ENCODE measurements around the gene RWDD1.

The RWDD1 gene

GRCh38 chr6:116568821-116569755 lies 2.2 kb upstream of the RWDD1 start:
- Histone ChIP-seq H2AK5ac (ENCODE audit: low read depth, low read length) (no peak overlapping the region), H3K79me1 (ENCODE audit: low read depth, low read length) (no peaks in the 10 kb centered on the region), H3K4me1 (ENCODE audit: control insufficient read depth in 2 of 2, insufficient read depth in 1 of 2, low read depth in 1 of 2, low read length in 2 of 2) (peaks cover 3 to 4% of the 10 kb centered on the region in 2 donors), H3K4me3 (ENCODE audit: low read length in 2 of 2) (no peak overlapping the region), H3K36me3 (replicated peaks in 1 of 2; ENCODE audit: control insufficient read depth in 2 of 2, insufficient read depth in 2 of 2, low read length in 2 of 2) (peaks cover 0 to 4% of the 10 kb centered on the region in 2 donors), H3K14ac (ENCODE audit: low read length) (no peak overlapping the region), H3K18ac (ENCODE audit: low read length) (no peak overlapping the region), H2BK12ac (ENCODE audit: low read length) (no peak overlapping the region), H2AFZ (ENCODE audit: low read length) (no peak overlapping the region), H3K9me3 (replicated peaks in 1 of 2; ENCODE audit: control insufficient read depth in 2 of 2, insufficient read depth in 1 of 2, low read depth in 1 of 2, low read length in 2 of 2) (no peaks in the 10 kb centered on the region), H2BK5ac (ENCODE audit: low read length) (no peak overlapping the region), H3K9ac (ENCODE audit: low read depth, low read length, poor library complexity) (no peak overlapping the region), H3K4ac (ENCODE audit: low read length) (no peak overlapping the region), H2BK15ac (ENCODE audit: low read length) (no peak overlapping the region), H2BK120ac (ENCODE audit: low read depth, low read length) (no peak overlapping the region), H3K23ac (ENCODE audit: low read depth, low read length, poor library complexity) (no peak overlapping the region), H3K27me3 (ENCODE audit: control insufficient read depth in 3 of 3, insufficient read depth in 3 of 3, low read depth in 1 of 3, low read length in 3 of 3) (no peaks in the 10 kb centered on the region), H4K8ac (ENCODE audit: low read depth, low read length) (no peak overlapping the region), H3K4me2 (ENCODE audit: insufficient read depth, low read length, poor library complexity, severe bottlenecking) (no peak overlapping the region), H4K91ac (ENCODE audit: low read depth, low read length, poor library complexity) (no peak overlapping the region), H3K27ac (replicated peaks; ENCODE audit: low read length) (no peak overlapping the region)
- no peak for DNase-seq (ENCODE audit: low spot score)
- no CpG with 5 or more reads among the region's 7 CpGs for WGBS, 2 donors (ENCODE audit: extremely low coverage in 2 of 2, insufficient read length in 2 of 2, insufficient replicate concordance in 1 of 2)

- Histone ChIP-seq H2AK5ac (ENCODE audit: low read depth, low read length) (no peak overlapping the region), H3K4me2 (ENCODE audit: insufficient read depth, low read length, poor library complexity, severe bottlenecking) (peak overlapping the region; percentile 41), H3K23ac (ENCODE audit: low read depth, low read length, poor library complexity) (peak overlapping the region; percentile 50), H3K4me3 (ENCODE audit: low read length in 2 of 2) (peak overlapping the region; percentile 88 to 95), H2BK12ac (ENCODE audit: low read length) (no peak overlapping the region), H2BK120ac (ENCODE audit: low read depth, low read length) (no peak overlapping the region), H4K91ac (ENCODE audit: low read depth, low read length, poor library complexity) (no peak overlapping the region), H3K4me1 (ENCODE audit: control insufficient read depth in 2 of 2, insufficient read depth in 1 of 2, low read depth in 1 of 2, low read length in 2 of 2) (peaks cover 3 to 4% of the 10 kb centered on the region in 2 donors), H3K4ac (ENCODE audit: low read length) (no peak overlapping the region), H3K9ac (ENCODE audit: low read depth, low read length, poor library complexity) (peak overlapping the region; percentile 95), H4K8ac (ENCODE audit: low read depth, low read length) (no peak overlapping the region), H3K18ac (ENCODE audit: low read length) (peak overlapping the region; percentile 93), H3K27me3 (ENCODE audit: control insufficient read depth in 3 of 3, insufficient read depth in 3 of 3, low read depth in 1 of 3, low read length in 3 of 3) (no peaks in the 10 kb centered on the region), H3K79me1 (ENCODE audit: low read depth, low read length) (no peaks in the 10 kb centered on the region), H3K36me3 (replicated peaks in 1 of 2; ENCODE audit: control insufficient read depth in 2 of 2, insufficient read depth in 2 of 2, low read length in 2 of 2) (peaks cover 0 to 28% of the 10 kb centered on the region in 2 donors), H3K14ac (ENCODE audit: low read length) (no peak overlapping the region), H2BK15ac (ENCODE audit: low read length) (no peak overlapping the region), H3K9me3 (replicated peaks in 1 of 2; ENCODE audit: control insufficient read depth in 2 of 2, insufficient read depth in 1 of 2, low read depth in 1 of 2, low read length in 2 of 2) (no peaks in the 10 kb centered on the region), H3K27ac (replicated peaks; ENCODE audit: low read length) (peak overlapping the region; percentile 81), H2BK5ac (ENCODE audit: low read length) (no peak overlapping the region), H2AFZ (ENCODE audit: low read length) (peak overlapping the region; percentile 93)
- no peak for DNase-seq (ENCODE audit: low spot score)
- no CpG with 5 or more reads among the region's 12 CpGs for WGBS, 2 donors (ENCODE audit: extremely low coverage in 2 of 2, insufficient read length in 2 of 2, insufficient replicate concordance in 1 of 2)
Measured at GRCh38 chr6:116571683-116572000, 338 bp downstream of the RWDD1 start.

- Histone ChIP-seq H3K27me3 (ENCODE audit: control insufficient read depth in 3 of 3, insufficient read depth in 3 of 3, low read depth in 1 of 3, low read length in 3 of 3) (no peaks in the 10 kb centered on the region), H2BK12ac (ENCODE audit: low read length) (no peak overlapping the region), H2BK15ac (ENCODE audit: low read length) (no peak overlapping the region), H3K4ac (ENCODE audit: low read length) (no peak overlapping the region), H3K18ac (ENCODE audit: low read length) (no peak overlapping the region), H3K23ac (ENCODE audit: low read depth, low read length, poor library complexity) (no peak overlapping the region), H3K79me1 (ENCODE audit: low read depth, low read length) (no peaks in the 10 kb centered on the region), H3K4me1 (ENCODE audit: control insufficient read depth in 2 of 2, insufficient read depth in 1 of 2, low read depth in 1 of 2, low read length in 2 of 2) (peaks cover 3 to 4% of the 10 kb centered on the region in 2 donors), H3K36me3 (replicated peaks in 1 of 2; ENCODE audit: control insufficient read depth in 2 of 2, insufficient read depth in 2 of 2, low read length in 2 of 2) (peaks cover 0 to 34% of the 10 kb centered on the region in 2 donors), H2BK120ac (ENCODE audit: low read depth, low read length) (no peak overlapping the region), H2BK5ac (ENCODE audit: low read length) (no peak overlapping the region), H3K4me2 (ENCODE audit: insufficient read depth, low read length, poor library complexity, severe bottlenecking) (peak overlapping the region; percentile 66), H3K4me3 (ENCODE audit: low read length in 2 of 2) (peak overlapping the region; percentile 88 to 95), H3K27ac (replicated peaks; ENCODE audit: low read length) (no peak overlapping the region), H4K8ac (ENCODE audit: low read depth, low read length) (no peak overlapping the region), H2AFZ (ENCODE audit: low read length) (peak overlapping the region; percentile 93), H2AK5ac (ENCODE audit: low read depth, low read length) (no peak overlapping the region), H3K9ac (ENCODE audit: low read depth, low read length, poor library complexity) (no peak overlapping the region), H3K14ac (ENCODE audit: low read length) (no peak overlapping the region), H3K9me3 (replicated peaks in 1 of 2; ENCODE audit: control insufficient read depth in 2 of 2, insufficient read depth in 1 of 2, low read depth in 1 of 2, low read length in 2 of 2) (no peaks in the 10 kb centered on the region), H4K91ac (ENCODE audit: low read depth, low read length, poor library complexity) (no peak overlapping the region)
- no peak for DNase-seq (ENCODE audit: low spot score)
- no CpG with 5 or more reads among the region's 7 CpGs for WGBS, 2 donors (ENCODE audit: extremely low coverage in 2 of 2, insufficient read length in 2 of 2, insufficient replicate concordance in 1 of 2)
Measured at GRCh38 chr6:116572162-116572561, 858 bp downstream of the RWDD1 start.

GRCh38 chr6:116575227-116575626 lies 3.9 kb downstream of the RWDD1 start:
- no peak overlapping the region for H3K14ac ChIP-seq (ENCODE audit: low read length)
- peaks cover 0 to 3% of the 10 kb centered on the region in 2 donors for H3K4me1 ChIP-seq (ENCODE audit: control insufficient read depth in 2 of 2, insufficient read depth in 1 of 2, low read depth in 1 of 2, low read length in 2 of 2)
- no peak overlapping the region for H3K27ac ChIP-seq (replicated peaks; ENCODE audit: low read length)
- DNase-seq (ENCODE audit: low spot score): no peak
- H3K4me3 ChIP-seq (ENCODE audit: low read length in 2 of 2): no peak overlapping the region
- H2BK5ac ChIP-seq (ENCODE audit: low read length): no peak overlapping the region
- H3K9me3 ChIP-seq (replicated peaks in 1 of 2; ENCODE audit: control insufficient read depth in 2 of 2, insufficient read depth in 1 of 2, low read depth in 1 of 2, low read length in 2 of 2): no peaks in the 10 kb centered on the region
- peaks cover 0 to 55% of the 10 kb centered on the region in 2 donors for H3K36me3 ChIP-seq (replicated peaks in 1 of 2; ENCODE audit: control insufficient read depth in 2 of 2, insufficient read depth in 2 of 2, low read length in 2 of 2)
- no peak overlapping the region for H3K4me2 ChIP-seq (ENCODE audit: insufficient read depth, low read length, poor library complexity, severe bottlenecking)
- H2BK120ac ChIP-seq (ENCODE audit: low read depth, low read length): no peak overlapping the region
- no CpG with 5 or more reads among the region's 2 CpGs for WGBS, 2 donors (ENCODE audit: extremely low coverage in 2 of 2, insufficient read length in 2 of 2, insufficient replicate concordance in 1 of 2)
- no peak overlapping the region for H3K4ac ChIP-seq (ENCODE audit: low read length)
- H3K18ac ChIP-seq (ENCODE audit: low read length): no peak overlapping the region
- H3K79me1 ChIP-seq (ENCODE audit: low read depth, low read length): no peaks in the 10 kb centered on the region
- no peak overlapping the region for H4K8ac ChIP-seq (ENCODE audit: low read depth, low read length)
- H2BK15ac ChIP-seq (ENCODE audit: low read length): no peak overlapping the region
- no peak overlapping the region for H3K23ac ChIP-seq (ENCODE audit: low read depth, low read length, poor library complexity)
- no peak overlapping the region for H2BK12ac ChIP-seq (ENCODE audit: low read length)
- no peak overlapping the region for H2AFZ ChIP-seq (ENCODE audit: low read length)
- H2AK5ac ChIP-seq (ENCODE audit: low read depth, low read length): no peak overlapping the region
- no peaks in the 10 kb centered on the region for H3K27me3 ChIP-seq (ENCODE audit: control insufficient read depth in 3 of 3, insufficient read depth in 3 of 3, low read depth in 1 of 3, low read length in 3 of 3)
- H4K91ac ChIP-seq (ENCODE audit: low read depth, low read length, poor library complexity): no peak overlapping the region
- H3K9ac ChIP-seq (ENCODE audit: low read depth, low read length, poor library complexity): no peak overlapping the region
